ENCODE measurements around the gene ELMO3.

ELMO3 gene

DNA sequence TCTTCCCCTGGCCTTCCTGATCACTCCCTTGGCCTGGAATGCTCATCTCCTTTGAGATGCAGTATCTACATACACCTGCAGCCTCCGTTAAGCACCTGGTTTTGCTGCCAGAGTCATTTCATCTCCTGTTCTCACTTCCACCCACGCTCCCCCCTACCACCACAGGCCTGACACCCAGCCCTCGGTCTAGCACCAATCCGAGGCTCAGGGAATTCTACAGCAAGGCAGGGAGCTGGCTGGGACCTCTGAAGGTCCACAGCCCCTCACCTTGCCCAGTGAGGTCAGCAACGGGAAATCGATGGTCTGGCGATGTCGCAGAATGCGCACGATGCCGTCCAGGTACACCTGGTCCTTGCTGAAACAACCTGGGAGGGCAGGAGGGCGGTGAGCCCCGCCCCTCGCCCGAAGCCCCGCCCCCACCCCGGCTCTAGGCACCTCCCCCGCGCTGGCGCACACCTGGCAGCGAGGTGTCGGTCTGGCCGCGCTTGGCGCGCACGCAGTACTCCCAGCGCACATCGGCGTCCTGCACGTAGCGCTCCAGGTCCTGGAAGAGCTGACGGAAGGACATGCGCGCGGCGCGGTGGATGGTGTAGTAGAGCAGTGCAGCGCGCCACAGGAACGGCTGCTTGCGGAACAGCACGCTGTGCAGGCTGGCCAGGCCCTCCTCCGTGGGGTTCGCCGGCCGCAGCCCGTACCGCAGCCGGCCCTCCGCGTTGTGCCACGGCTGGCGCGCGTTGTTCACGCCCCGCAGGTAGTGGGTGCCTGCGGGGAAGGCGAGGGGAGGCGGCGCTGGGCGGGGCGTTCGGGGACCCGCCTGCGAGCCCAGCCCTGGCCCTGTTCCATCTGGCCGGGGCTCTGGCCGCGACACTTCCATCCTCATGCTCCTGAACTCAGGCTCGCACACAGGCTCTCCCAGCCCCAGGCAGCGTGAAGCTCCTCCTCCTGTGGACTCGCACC, 20.9 kb upstream of the ELMO3 start:
- no peak overlapping the region for H3K4me3 ChIP-seq (ENCODE audit: low read length)
- no peak for DNase-seq (ENCODE audit: low read depth, low spot score)

GRCh38 chr16:67179421-67180080, 19.4 kb upstream of the ELMO3 start:
- DNase-seq (ENCODE audit: low read depth, low spot score) = no peak
- no peak overlapping the region for H3K4me3 ChIP-seq (ENCODE audit: low read length)

DNA sequence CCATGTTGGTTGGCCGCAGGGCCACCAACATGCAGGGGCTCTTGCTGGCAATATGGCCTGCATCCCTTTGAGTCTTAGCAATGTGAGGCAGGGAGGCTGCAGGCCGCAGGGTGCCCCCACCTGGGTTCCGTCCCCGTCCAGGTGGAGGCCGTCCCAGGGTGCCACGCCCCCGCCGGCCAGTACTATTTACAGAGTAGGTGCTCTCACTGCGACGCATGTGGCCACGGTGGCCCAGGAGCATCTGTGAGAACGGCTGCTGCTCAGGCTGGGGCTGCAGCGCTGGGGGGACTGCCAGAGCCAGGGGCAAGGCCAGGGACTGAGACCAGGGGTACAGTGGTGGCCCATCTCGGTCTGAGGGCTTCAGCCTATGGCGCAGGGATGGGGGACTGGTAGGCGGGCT, 18.8 kb upstream of the ELMO3 start:
- no peak for DNase-seq (ENCODE audit: low read depth, low spot score)
- H3K4me3 ChIP-seq (ENCODE audit: low read length) = no peak overlapping the region

- no peak for DNase-seq (ENCODE audit: low read depth, low spot score)
- no peak overlapping the region for H3K4me3 ChIP-seq (ENCODE audit: low read length)
Measured at GRCh38 chr16:67181346-67181745, 17.6 kb upstream of the ELMO3 start.

DNA sequence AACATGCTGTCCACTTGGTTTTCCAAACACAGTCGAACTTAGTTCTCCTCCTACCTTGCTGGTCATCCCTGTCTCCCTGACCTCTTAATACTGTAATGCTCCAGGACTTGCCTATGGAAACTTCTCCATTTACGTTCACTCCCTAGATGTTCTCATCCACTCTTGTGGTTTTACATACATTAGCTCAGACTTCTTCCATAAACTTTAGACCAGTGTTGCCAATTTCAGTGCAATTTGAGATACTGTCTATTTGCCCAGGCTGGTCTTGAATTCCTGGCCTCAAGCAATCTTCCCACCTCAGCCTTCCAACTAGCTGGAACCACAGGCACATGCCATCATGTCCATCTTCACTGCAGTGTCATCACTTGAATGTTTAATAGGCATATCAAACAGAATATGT, 16.6 kb upstream of the ELMO3 start:
- peak overlapping the region; percentile 87; the same call in 1 of the 2 replicates for H3K4me3 ChIP-seq (ENCODE audit: low read length)
- no peak for DNase-seq (ENCODE audit: low read depth, low spot score)

- no peak for DNase-seq (ENCODE audit: low read depth, low spot score)
- peak overlapping the region; percentile 87 for H3K4me3 ChIP-seq (ENCODE audit: low read length)
Measured at GRCh38 chr16:67183284-67183626, 15.7 kb upstream of the ELMO3 start.

GRCh38 chr16:67183627-67184452, 15.1 kb upstream of the ELMO3 start, which contains the start of gene MATCAP1:
Gene MATCAP1 (minus strand): TSS chr16:67183963. CDS start chr16:67180610, 3,353 bp downstream.
- peak; percentile 98 for DNase-seq (ENCODE audit: low read depth, low spot score)
- peak within 1 kb of the TSS; percentile 87 for H3K4me3 ChIP-seq (ENCODE audit: low read length)

DNA sequence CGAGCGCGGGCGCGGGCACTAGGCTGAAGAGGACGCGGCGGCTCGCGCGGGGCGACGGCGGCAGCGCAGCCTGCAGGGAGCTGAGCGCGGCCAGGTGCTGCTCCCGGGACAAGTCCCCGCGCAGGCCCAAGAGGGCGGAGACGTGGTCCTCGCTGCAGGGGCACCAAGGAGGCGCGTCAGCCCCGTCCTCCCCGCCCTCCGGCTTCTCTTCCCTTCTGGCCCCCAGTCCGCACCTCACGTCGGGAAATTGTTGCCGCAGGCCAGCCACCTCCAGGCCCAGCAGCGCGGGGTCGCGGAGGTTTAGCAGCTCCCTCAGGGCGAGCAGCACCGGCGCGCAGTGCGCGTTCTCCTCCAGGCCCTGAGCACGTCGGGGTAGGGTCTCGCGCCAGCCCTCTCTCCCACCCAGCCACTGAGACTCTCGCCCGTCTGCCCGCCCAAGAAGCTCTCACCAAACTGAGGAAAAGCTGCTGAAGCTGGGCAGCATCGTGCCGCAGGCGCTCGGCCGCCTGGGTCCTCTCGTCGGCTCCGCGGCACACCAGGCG, 14.4 kb upstream of the ELMO3 start:
- H3K4me3 ChIP-seq (ENCODE audit: low read length) = peak overlapping the region; percentile 87
- DNase-seq (ENCODE audit: low read depth, low spot score) = no peak

DNA sequence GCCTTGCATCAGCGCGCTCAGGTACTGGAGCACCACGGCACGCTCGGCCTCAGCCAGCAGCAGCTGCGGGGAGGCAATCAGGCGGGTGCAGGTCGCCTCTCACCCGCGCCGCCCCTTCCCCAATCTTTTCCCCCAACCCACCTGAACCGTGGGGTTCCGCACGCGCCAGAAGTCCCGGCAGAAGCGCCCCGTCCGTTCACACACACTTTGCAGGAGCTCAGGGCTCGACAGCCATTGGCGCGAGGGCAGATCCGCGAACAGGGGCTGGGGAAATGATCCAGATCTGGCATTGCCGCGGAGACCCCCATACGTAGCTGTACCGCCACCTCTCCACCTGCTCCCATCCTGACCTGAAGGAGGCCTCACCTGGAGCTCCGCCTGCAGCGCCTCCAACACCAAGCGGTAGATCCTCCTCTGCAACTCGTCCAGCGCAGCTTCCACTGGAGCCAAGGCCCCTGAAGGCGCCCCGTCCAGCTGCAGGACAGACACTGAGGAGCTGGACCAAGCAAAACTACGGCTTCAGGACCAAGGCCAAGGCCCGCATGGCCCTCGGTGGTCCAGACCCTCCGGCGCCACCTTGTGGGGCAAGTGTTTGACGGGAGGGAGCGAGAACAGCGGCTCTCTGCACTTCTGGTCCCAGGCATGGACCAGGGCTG, 13.8 kb upstream of the ELMO3 start:
- DNase-seq (ENCODE audit: low read depth, low spot score) = peak; percentile 46

DNA sequence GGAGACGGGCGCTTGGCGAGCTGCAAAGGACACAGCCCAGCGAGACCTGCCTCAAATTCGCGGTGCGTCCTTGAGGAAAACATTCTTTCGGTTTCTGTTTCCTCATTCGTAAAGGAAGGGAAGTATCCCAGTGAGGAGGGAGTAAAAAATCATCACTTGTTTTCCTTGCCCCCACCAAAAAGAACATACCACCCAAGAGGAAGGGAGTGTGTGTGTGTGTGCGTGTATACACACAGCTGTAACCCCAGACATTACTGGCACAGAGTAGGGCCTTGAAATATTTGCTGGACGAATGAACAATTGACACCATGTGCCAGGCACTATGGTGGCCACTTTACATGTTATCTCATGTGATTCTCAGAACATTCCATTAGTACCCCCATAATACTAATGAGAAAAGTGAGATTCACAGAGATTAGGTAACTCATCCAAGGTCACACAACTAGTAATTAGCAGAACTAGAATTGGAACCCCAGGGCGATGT, 13.2 kb upstream of the ELMO3 start:
- DNase-seq (ENCODE audit: low read depth, low spot score) = no peak
- H3K4me3 ChIP-seq (ENCODE audit: low read length) = no peak overlapping the region

More for the DNA sequence above, 13.8 kb upstream of the ELMO3 start:
- H3K4me3 ChIP-seq (ENCODE audit: low read length) = no peak overlapping the region

DNA sequence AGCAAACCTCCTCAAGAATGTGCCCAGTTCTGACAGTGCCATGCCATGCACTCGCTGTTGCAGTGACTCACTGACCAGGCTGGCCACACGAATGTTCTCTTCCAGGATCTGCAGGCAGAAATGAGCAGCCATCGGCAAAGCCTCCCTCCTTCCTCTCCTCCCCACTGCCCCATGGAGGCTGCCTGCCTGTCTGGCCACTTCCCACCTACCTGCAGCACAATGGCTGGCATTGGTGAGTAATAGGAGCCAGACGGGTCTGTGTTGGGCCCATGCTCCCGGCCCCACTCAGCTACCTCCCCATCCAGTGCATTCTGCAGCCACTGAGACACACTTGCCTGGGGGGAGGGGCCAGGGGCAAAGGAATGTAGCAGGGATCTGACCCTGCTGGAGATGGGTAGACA, 12.4 kb upstream of the ELMO3 start:
- H3K4me3 ChIP-seq (ENCODE audit: low read length) = no peak overlapping the region
- no peak for DNase-seq (ENCODE audit: low read depth, low spot score)

- no peak overlapping the region for H3K4me3 ChIP-seq (ENCODE audit: low read length)
- DNase-seq (ENCODE audit: low read depth, low spot score) = no peak
Measured at GRCh38 chr16:67187175-67187890, 11.6 kb upstream of the ELMO3 start.

DNA sequence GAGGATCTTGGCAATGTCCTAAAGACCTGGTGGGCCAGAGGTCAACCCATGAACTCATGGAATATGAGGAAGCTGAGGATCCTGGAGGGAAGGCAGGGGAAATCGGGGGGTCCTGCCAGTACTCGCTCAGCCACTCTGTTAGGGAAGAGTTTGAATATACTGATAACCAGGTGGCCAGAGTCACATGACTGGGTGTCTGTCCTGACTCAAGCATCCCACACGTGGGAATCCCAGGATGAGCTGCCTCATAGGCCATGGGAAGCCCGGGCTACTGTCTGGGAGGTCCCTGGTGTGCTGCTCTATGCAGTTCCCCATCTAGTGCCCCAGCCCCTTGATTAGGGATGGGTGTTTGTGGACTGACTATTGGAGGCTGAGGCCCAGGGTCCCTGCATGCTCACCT, 10.6 kb upstream of the ELMO3 start:
- DNase-seq (ENCODE audit: low read depth, low spot score) = no peak
- no peak overlapping the region for H3K4me3 ChIP-seq (ENCODE audit: low read length)

GRCh38 chr16:67188798-67189197, 10.1 kb upstream of the ELMO3 start:
- H3K4me3 ChIP-seq (ENCODE audit: low read length) = no peak overlapping the region
- DNase-seq (ENCODE audit: low read depth, low spot score) = no peak

- DNase-seq (ENCODE audit: low read depth, low spot score) = no peak
- H3K4me3 ChIP-seq (ENCODE audit: low read length) = no peak within 1 kb of the TSS
Measured at GRCh38 chr16:67190041-67190440, 8.9 kb upstream of the ELMO3 start, which contains the start of gene EXOC3L1. Gene EXOC3L1 (minus strand): TSS chr16:67190136. CDS start chr16:67189676, 460 bp downstream.

DNA sequence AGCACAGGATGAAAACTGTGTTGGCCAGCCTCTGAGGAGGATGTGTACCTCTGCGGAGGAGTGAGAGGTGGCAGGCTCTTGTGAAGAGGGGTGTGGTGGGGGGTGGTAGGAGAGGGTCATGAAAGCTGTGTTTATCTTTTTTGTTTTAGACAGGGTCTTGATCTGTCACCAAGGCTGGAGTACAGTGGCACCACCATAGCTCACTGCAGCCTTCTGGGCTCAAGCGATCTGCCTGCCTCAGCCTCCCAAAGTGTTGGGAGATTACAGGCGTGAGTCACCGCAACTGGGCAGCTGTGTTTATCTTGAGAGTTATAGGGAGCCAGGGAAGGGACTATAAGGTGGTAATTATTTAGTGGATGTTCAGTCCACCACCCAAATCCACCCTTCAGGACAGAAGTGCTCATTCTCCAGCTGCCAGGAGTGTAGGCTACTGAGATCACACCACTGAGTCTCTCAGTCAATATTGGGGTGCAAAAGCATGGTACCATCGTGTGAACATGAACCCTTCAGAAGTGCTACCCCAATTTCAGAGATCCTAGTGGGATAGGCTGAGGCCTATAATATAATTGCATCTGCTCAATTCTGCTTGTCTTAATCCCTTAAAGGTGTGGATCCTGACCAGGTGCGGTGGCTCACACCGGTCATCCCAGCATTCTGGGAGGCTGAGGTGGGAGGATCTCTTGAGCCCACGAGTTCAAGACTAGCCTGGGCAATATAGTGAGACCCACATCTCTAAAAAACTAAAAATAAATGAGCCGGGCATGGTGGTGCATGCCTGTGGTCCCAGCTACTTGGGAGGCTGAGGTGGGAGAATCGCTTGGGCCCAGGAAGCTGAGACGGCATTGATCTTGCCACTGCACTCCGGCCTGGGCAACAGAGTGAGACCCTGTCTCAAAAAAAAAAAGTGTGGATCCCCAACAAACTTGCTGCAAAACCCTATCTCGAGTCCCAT, 8.2 kb upstream of the ELMO3 start:
- no peak overlapping the region for H3K4me3 ChIP-seq (ENCODE audit: low read length)
- no peak for DNase-seq (ENCODE audit: low read depth, low spot score)

GRCh38 chr16:67191411-67191994, 7.4 kb upstream of the ELMO3 start:
- DNase-seq (ENCODE audit: low read depth, low spot score) = no peak
- H3K4me3 ChIP-seq (ENCODE audit: low read length) = peak overlapping the region; percentile 100
